HFF-Myc (cell line): ENCODE measurements around the gene ROBO1.
"Not testable (repeated sequence)": the region's sequence is repeated elsewhere in the genome, so short reads cannot be mapped to it uniquely, and the experiment has no call there.

Experiments
- DNase-seq: peaks from one replicate; pipeline ENCODE4 v3.0.0-alpha.2; 2011; ENCODE audit warnings: low read depth; ENCODE audit errors: extremely low read depth
- H3K4me3 ChIP-seq: replicated peaks from 2 replicates; pipeline ENCODE4 v1.5.1; 2011; ENCODE audit warnings: low read depth, mild to moderate bottlenecking, control low read depth, low read length
- TF ChIP-seq, protein P1 (sequence below): IDR thresholded peaks from 2 replicates; pipeline ENCODE4 v1.5.1; 2012; ENCODE audit warnings: mild to moderate bottlenecking, low read depth, low read length, control low read depth; ENCODE audit errors: missing control alignments

Gene ROBO1

DNA sequence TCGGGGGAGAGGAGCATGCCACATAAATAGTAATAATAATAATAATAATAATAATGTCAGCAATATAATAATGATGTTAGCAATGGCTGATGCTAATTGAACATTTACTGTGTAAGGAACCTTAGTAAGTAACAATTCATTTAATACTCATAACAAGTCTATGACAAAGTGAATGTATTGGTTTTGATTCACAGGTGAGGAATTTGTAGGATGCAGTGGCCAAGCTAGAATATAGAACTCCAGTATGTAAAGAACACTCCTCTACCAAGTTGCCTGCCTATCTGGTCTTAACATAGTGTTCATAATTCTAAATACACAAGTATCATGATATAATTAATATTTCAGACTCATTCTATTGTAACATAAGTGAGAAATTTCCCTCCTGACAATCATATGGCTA, 1016.5 kb downstream of the ROBO1 start:
- H3K4me3 ChIP-seq: no peak overlapping the region
- TF ChIP-seq, protein P1, sequence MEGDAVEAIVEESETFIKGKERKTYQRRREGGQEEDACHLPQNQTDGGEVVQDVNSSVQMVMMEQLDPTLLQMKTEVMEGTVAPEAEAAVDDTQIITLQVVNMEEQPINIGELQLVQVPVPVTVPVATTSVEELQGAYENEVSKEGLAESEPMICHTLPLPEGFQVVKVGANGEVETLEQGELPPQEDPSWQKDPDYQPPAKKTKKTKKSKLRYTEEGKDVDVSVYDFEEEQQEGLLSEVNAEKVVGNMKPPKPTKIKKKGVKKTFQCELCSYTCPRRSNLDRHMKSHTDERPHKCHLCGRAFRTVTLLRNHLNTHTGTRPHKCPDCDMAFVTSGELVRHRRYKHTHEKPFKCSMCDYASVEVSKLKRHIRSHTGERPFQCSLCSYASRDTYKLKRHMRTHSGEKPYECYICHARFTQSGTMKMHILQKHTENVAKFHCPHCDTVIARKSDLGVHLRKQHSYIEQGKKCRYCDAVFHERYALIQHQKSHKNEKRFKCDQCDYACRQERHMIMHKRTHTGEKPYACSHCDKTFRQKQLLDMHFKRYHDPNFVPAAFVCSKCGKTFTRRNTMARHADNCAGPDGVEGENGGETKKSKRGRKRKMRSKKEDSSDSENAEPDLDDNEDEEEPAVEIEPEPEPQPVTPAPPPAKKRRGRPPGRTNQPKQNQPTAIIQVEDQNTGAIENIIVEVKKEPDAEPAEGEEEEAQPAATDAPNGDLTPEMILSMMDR: no peak
- DNase-seq: no peak

DNA sequence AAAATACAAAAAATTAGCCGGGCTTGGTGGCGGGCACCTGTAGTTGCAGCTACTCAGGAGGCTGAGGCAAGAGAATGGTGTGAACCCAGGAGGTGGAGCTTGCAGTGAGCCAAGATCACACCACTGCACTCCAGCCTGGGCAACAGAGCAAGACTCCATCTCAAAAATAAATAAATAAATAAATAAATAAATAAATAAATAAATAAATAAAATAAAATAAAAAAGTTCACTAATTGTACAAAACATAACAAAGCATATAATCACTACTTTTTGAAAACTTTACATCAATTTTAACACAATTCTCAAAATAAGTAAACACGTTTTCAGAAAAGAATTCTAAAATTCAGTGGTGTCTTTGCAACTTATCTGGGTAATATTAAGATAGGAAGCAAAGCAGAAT, 1017.5 kb downstream of the ROBO1 start:
- H3K4me3 ChIP-seq, DNase-seq: not testable (repeated sequence)

DNA sequence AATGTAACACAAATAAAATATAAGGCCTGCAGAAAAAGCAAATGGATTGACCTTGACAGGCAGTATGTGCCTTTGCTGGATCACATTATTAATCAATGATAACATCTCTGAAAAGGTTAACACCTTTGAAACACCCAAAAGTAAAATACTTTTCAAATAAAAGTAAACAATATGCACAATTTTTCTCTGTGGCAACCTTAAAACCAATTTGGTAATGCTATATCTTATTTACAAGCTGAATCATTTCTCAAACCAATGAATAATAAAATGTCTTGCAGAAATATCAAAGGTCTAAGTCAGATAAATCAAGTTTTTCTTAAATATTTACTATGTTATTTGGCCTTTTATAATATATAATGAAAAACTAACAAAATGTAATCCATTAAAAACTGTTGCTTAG, 1018.7 kb downstream of the ROBO1 start:
- TF ChIP-seq, protein P1: no peak

DNA sequence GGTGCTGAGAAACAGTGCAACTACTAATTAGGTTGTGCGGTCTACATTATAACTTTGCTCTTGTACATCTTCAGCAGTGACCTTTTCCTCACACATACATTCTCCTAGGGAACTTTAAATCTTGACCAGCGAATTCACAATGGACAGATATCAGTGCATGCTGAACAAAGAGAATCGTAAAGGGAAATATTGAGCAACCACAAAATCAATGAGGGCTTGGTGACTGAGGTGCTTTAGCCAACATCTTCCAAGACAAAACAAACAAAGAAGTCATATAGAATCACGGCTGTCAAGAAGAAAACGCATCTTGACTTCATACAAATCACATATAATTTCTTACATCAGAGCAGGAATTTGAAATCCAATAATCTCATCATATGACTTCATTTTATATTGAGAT, 1022.0 kb downstream of the ROBO1 start:
- no peak for DNase-seq
- TF ChIP-seq, protein P1: no peak
- H3K4me3 ChIP-seq: no peak overlapping the region

More for the DNA sequence above, 1018.7 kb downstream of the ROBO1 start:
- DNase-seq: no peak
- H3K4me3 ChIP-seq: no peak overlapping the region

DNA sequence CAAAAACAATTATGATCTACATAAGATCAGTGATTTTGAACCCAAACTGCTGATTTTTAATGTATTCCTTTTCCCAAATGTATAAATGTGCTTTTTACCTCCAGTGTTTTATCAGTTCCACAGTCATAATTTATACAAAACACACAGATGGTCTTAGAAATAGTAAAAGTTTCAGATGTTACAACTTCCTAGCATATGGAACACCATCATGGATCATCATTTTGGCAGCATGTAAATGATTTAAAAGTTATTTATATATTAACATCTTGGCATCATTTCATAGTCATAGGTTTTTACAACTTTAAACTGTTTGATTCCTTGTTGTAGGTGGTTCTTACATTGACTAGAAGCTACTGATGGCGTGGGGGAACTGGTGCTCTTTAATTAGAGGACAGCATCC, 1025.3 kb downstream of the ROBO1 start:
- no peak overlapping the region for H3K4me3 ChIP-seq
- TF ChIP-seq, protein P1: no peak
- DNase-seq: no peak

DNA sequence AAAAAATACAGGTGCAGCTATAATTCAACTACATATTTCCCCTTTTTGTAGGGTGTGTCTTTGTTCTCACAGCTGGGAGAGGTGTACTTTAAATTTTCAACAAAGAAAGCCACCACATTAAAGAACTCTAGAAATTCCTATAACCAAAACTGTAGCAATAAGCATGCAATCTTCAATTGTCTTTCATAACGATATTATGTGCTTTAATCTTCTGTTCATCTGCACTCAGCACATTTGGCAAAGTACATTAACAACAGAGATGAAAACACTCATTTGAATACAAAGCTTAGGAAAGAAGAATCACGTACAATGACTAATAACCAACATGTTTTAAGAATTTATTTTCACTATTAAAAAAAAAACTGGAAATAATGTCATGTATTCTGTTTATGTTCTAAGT, 1025.8 kb downstream of the ROBO1 start:
- H3K4me3 ChIP-seq: no peak overlapping the region
- no peak for DNase-seq
- TF ChIP-seq, protein P1: no peak

DNA sequence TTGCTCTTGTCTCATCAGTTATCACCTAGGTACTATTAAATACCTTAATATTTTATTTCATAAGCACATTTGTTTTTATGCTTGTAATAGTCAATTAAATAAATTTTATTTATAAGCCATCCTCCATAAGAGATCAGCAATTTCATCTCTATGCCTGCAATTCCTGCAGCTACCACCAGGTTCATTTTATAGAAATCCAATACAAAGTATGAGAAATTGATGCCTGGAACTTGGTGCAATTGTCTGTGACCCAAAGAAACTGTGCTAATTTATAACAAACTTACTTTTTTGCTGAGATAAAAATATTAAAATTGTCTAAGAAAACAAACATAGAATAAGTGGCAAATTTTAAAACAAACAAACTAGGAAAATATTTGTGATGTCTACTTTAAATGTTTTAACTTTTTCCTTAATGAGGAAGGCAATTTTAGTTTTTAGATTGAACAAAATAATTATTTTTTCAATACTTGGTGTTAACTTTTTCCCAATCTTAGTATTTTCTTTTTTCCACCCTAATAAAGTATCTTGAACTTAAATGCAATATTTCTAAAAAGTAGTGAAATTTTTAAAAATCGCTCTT, 1026.6 kb downstream of the ROBO1 start:
- TF ChIP-seq, protein P1: peak; percentile 47
- H3K4me3 ChIP-seq: no peak overlapping the region
- DNase-seq: no peak
